Heart left ventricle (tissue), 13 donors: ENCODE measurements around the gene H2BW2.
"Not testable (repeated sequence)": the region's sequence is repeated elsewhere in the genome, so short reads cannot be mapped to it uniquely, and the experiment has no call there.

Source experiments
- POLR2A ChIP-seq, 2 donors: fragments of 450-650 bp; IDR thresholded peaks; one replicate each; pipeline ENCODE4 v1.6.1; 2017; ENCODE audit warnings: antibody characterized with exemption in 2 of 2, mild to moderate bottlenecking in 2 of 2, moderate library complexity in 2 of 2
- TF ChIP-seq, protein P1 (sequence below), 12 donors: fragments of 200-600 bp; sonication (generic) in 4 of 12; IDR thresholded peaks; one replicate each; pipeline versions ENCODE4 v1.5.0 to v1.8.0; 2018 to 2022; ENCODE audit warnings: antibody characterized with exemption in 12 of 12, mild to moderate bottlenecking in 5 of 12
- donor health status: ischemic (EF 13 %, LVEDD 7.1; RV severe dilation, severe dysfunction).
- donor health status: DM: no; HTN: yes; CAD: no.
- donor health status: DM: no; HTN: no; CAD: no.
- donor health status: ischemic (EF 25% LVEDD 6.9; RV normal size, moderate dysfunction).
- donor health status: ischemic (EF 25% LVEDD 5.7; RV mildly dilated, moderate dysfunction).
- donor health status: ischemic (EF 35%, LVEDD 5.7; RV mildly dilated, moderate dysfunction).
- donor health status: nonischemic (EF 11% LVEDD 7.7; RV severe dilation, severe dysfunction).
- donor health status: DM: yes; HTN: yes; CAD: no.
- donor health status: PGD.
- donor health status: ischemic (EF 29% LVEDD 5.4; RV normal size, mild dysfunction).
- donor health status: nonischemic (EF 23%, LVEDD 6.1; RV moderate dilation, normal function).

GRCh38 chrX:104062636-104063035, 22.9 kb downstream of the H2BW2 start:
- TF ChIP-seq, protein P1, sequence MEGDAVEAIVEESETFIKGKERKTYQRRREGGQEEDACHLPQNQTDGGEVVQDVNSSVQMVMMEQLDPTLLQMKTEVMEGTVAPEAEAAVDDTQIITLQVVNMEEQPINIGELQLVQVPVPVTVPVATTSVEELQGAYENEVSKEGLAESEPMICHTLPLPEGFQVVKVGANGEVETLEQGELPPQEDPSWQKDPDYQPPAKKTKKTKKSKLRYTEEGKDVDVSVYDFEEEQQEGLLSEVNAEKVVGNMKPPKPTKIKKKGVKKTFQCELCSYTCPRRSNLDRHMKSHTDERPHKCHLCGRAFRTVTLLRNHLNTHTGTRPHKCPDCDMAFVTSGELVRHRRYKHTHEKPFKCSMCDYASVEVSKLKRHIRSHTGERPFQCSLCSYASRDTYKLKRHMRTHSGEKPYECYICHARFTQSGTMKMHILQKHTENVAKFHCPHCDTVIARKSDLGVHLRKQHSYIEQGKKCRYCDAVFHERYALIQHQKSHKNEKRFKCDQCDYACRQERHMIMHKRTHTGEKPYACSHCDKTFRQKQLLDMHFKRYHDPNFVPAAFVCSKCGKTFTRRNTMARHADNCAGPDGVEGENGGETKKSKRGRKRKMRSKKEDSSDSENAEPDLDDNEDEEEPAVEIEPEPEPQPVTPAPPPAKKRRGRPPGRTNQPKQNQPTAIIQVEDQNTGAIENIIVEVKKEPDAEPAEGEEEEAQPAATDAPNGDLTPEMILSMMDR (IDR thresholded peaks at IDR 0.05) = not testable (repeated sequence)
- not testable (repeated sequence) for TF ChIP-seq POLR2A (IDR thresholded peaks at IDR 0.05)
